Activated effector memory CD4-positive, alpha-beta T cell treated with anti-CD3 and anti-CD28 coated beads, Interleukin-2, amount 50 U/mL, for 16 hours (primary cell): ENCODE data around the gene CRACR2A.
A peak's percentile ranks its signal among the peaks of the same experiment; 100 is the strongest.

Experiments
- DNase-seq: peaks from one replicate; pipeline ENCODE4 v3.0.0-alpha.2; 2020

Gene CRACR2A

GRCh38 chr12:3752741-3753486 lies at the start of gene CRACR2A:
TSS of gene CRACR2A (minus strand) at chr12:3753109. CDS start at chr12:3696999, 56,110 bp downstream.
- peak; percentile 93 for DNase-seq

GRCh38 chr12:3797531-3798048 lies 44.7 kb upstream of the CRACR2A start:
- DNase-seq = no peak

GRCh38 chr12:3795492-3796133 lies 42.7 kb upstream of the CRACR2A start:
- no peak for DNase-seq

GRCh38 chr12:3795066-3795465 lies 42.2 kb upstream of the CRACR2A start:
- DNase-seq = no peak

GRCh38 chr12:3792623-3793288 lies 39.8 kb upstream of the CRACR2A start:
- no peak for DNase-seq

GRCh38 chr12:3791256-3791874 lies 38.5 kb upstream of the CRACR2A start:
- no peak for DNase-seq

GRCh38 chr12:3790642-3791041 lies 37.7 kb upstream of the CRACR2A start:
- no peak for DNase-seq

GRCh38 chr12:3789838-3790237 lies 36.9 kb upstream of the CRACR2A start:
- DNase-seq = no peak

GRCh38 chr12:3777206-3777809 lies 24.4 kb upstream of the CRACR2A start:
- DNase-seq = no peak

GRCh38 chr12:3775385-3776035 lies 22.6 kb upstream of the CRACR2A start:
- no peak for DNase-seq

GRCh38 chr12:3772380-3772779 lies 19.5 kb upstream of the CRACR2A start:
- no peak for DNase-seq

- DNase-seq = no peak
These were observed 18.9 kb upstream of the CRACR2A start for GRCh38 chr12:3771853-3772252.

GRCh38 chr12:3770891-3771290 lies 18.0 kb upstream of the CRACR2A start:
- no peak for DNase-seq

GRCh38 chr12:3768911-3769447 lies 16.1 kb upstream of the CRACR2A start:
- no peak for DNase-seq

GRCh38 chr12:3761116-3761735 lies 8.3 kb upstream of the CRACR2A start:
- no peak for DNase-seq

GRCh38 chr12:3759878-3760277 lies 7.0 kb upstream of the CRACR2A start:
- DNase-seq = no peak

GRCh38 chr12:3757261-3757660 lies 4.4 kb upstream of the CRACR2A start:
- no peak for DNase-seq

- DNase-seq = no peak
These were observed 3.0 kb upstream of the CRACR2A start for GRCh38 chr12:3755898-3756297.

- no peak for DNase-seq
These were observed 805 bp upstream of the CRACR2A start for GRCh38 chr12:3753544-3754284.

GRCh38 chr12:3752096-3752709 lies 706 bp downstream of the CRACR2A start:
- DNase-seq = peak; percentile 86
